Neural progenitor cell (in vitro differentiated cells): ENCODE data around the gene MBNL2.

Experiments used
- CTCF ChIP-seq: fragments of 200-600 bp; sonication (generic); IDR thresholded peaks from 2 replicates; pipeline ENCODE4 v1.5.1; 2017; ENCODE audit warnings: antibody characterized with exemption, mild to moderate bottlenecking
- EZH2phosphoT487 ChIP-seq: fragments of 200-600 bp; sonication (generic); IDR thresholded peaks from 2 replicates; pipeline ENCODE4 v1.6.1; 2017; ENCODE audit warnings: antibody characterized with exemption

- TF ChIP-seq CTCF (no peak), EZH2phosphoT487 (no peak)
Measured at GRCh38 chr13:97242755-97243497, 20.8 kb downstream of the MBNL2 start.
